H1 (cell line): ENCODE data around the gene ADGRA3. TPM values are rescaled to one million over a fixed set of nuclear protein-coding genes. Genes with fewer than 3 reads are reported as not detected.

ENCODE experiments used
- ASH2L ChIP-seq: fragments of 200-600, 300-600 bp; sonication (generic); IDR thresholded peaks from one replicate; pipeline ENCODE4 v1.7.1; 2017; ENCODE audit warnings: low read length
- BCL11A ChIP-seq, 2 experiments: IDR thresholded peaks; one replicate each; pipeline ENCODE4 v1.6.1; 2011; ENCODE audit warnings: low read depth in 2 of 2, low read length in 2 of 2, mild to moderate bottlenecking in 2 of 2
- CBX5 ChIP-seq: fragments of 300-800, 300-1000 bp; sonication (generic); IDR thresholded peaks from 2 replicates; pipeline ENCODE4 v1.7.1; 2016; ENCODE audit warnings: antibody characterized with exemption, low read length, low read depth
- KDM5A ChIP-seq: fragments of 200-600 bp; IDR thresholded peaks from 2 replicates; pipeline ENCODE4 v1.7.1; 2012; ENCODE audit warnings: mild to moderate bottlenecking, low read length, inconsistent platforms, mixed read lengths
- RBBP5 ChIP-seq: IDR thresholded peaks from 2 replicates; pipeline ENCODE4 v1.7.1; 2012; ENCODE audit warnings: low read depth, mild to moderate bottlenecking, inconsistent platforms, low read length, moderate library complexity, borderline replicate concordance
- SP2 ChIP-seq: IDR thresholded peaks from 2 replicates; pipeline ENCODE4 v1.6.1; 2012; ENCODE audit warnings: mild to moderate bottlenecking, low read length, inconsistent platforms
- TCF12 ChIP-seq: IDR thresholded peaks from 2 replicates; pipeline ENCODE4 v1.6.1; 2011; ENCODE audit warnings: low read depth, mild to moderate bottlenecking, low read length
- polyA plus RNA-seq, 7 experiments: library from polyadenylated mRNA; depleted of rRNA in 3 of 7; stranded (reverse) in 5 of 7; unstranded in 2 of 7; fragments of >200 nt in 5 of 7; fragments of 200-250 nt in 2 of 7; gene quantifications; 1 replicate in 5 of 7; 2 replicates in 1 of 7; 4 replicates in 1 of 7; pipeline versions ENCODE4 v1.2.1 to v1.2.3, GENCODE V29; 2011 to 2013; ENCODE audit warnings: missing spikeins in 2 of 7, mixed read lengths in 2 of 7
- total RNA-seq: library from RNA; stranded (reverse); fragmentation: NEBNext Ultra II Directional; extraction: Animal tissue kit (Norgen Biotek cat#: 25700); gene quantifications from 2 replicates; pipeline ENCODE4 v1.2.1, GENCODE V29; 2021

The ADGRA3 gene
- total and polyA plus RNA-seq, 2 of the 8 experiments (the other 6 are each of a cell fraction or from before 2014, with no cell fraction given), result 31.5 to 63.0 TPM

DNA sequence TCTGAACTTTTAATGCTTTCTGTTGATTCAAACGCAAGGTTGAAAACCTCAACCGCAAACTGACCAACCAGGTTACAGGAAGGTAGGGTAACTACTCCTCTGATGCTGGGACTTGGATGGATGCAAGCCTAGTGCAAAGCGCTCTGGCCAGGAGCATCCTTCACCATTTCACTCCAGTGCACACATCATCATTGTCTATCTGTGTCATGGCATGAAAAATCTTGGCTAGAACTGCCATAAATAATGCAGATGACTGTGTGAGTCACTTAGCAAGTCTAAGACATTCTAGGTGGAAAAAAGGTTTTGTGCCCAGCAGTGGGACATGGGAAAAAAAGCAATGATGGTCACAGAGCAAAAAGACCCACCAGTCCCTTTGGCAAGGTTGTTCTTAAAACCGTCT lies 10.9 kb downstream of the ADGRA3 start (continued):
- TF ChIP-seq TCF12 (no peak), BCL11A (IDR thresholded peaks at IDR 0.05; ENCODE audit: low read depth in 2 of 2, low read length in 2 of 2) (no peak), KDM5A (no peak), SP2 (no peak), CBX5 (no peak), RBBP5 (no peak), ASH2L (no peak)
